Mucosa of descending colon (tissue), 3 donors: ENCODE measurements around the gene SFXN1. TPM values are rescaled to one million over a fixed set of nuclear protein-coding genes. Genes with fewer than 3 reads are reported as not detected.

Experiments
- ATAC-seq: fragments of 200-7000 bp; cut with Tn5 transposase; one replicate; pipeline ENCODE4 v1.9.1; 2020; ENCODE audit warnings: mild to moderate bottlenecking, moderate library complexity
- DNase-seq, 3 donors: peaks; one replicate each; pipeline ENCODE4 v3.0.0-alpha.2; 2020
- H3K36me3 ChIP-seq: fragments of 200-600 bp; one replicate; pipeline ENCODE4 v1.8.0; 2021; ENCODE audit warnings: low read depth, mild to moderate bottlenecking
- H3K4me1 ChIP-seq: fragments of 200-600 bp; one replicate; pipeline ENCODE4 v1.8.0; 2021; ENCODE audit warnings: low read depth, mild to moderate bottlenecking
- H3K4me3 ChIP-seq: fragments of 200-600 bp; one replicate; pipeline ENCODE4 v1.8.0; 2021; ENCODE audit warnings: mild to moderate bottlenecking
- H3K9me3 ChIP-seq: fragments of 200-600 bp; one replicate; pipeline ENCODE4 v1.8.0; 2021; ENCODE audit warnings: mild to moderate bottlenecking
- CTCF ChIP-seq: fragments of 200-600 bp; IDR thresholded peaks from one replicate; pipeline ENCODE4 v1.8.0; 2022; ENCODE audit warnings: antibody characterized with exemption, mild to moderate bottlenecking
- intact Hi-C, 2 donors: fragments of 100-400 bp; cut with DNase I in 1 of 2; cut with micrococcal nuclease in 1 of 2; formaldehyde crosslinking; loops; one replicate each; pipeline versions ENCODE4 v1.11.0 to v1.11.1; 2022; cut with DNase I, micrococcal nuclease
- total RNA-seq, 3 donors: library from RNA; stranded (reverse); fragmentation: NEBNext Ultra II Directional in 2 of 3; extraction: Animal tissue kit (Norgen Biotek cat#: 25700) in 2 of 3; gene quantifications; one replicate each; pipeline versions ENCODE4 v1.2.1 to v1.2.4, GENCODE V29; 2021 to 2023
- donor health status: DM: no; HTN: no; CAD: no; lungs with moderate emphysema.
- donor health status: DM: no; HTN: no; CAD: no.
- donor health status: DM: no; HTN: yes; CAD: no.

SFXN1 gene
- total RNA-seq, 3 donors from 2014 or later, result 56.8 to 122 (median 92.5) TPM

- intact Hi-C loops, result no loop called here
- no peak overlapping the region for H3K4me3 ChIP-seq
- no peak for DNase-seq
- no peaks in the 10 kb centered on the region for H3K36me3 ChIP-seq
- no peak for ATAC-seq
- no peaks in the 10 kb centered on the region for H3K9me3 ChIP-seq
- no peaks in the 10 kb centered on the region for H3K4me1 ChIP-seq
- TF ChIP-seq CTCF, result no peak
Observed at GRCh38 chr5:175468892-175469291, 9.5 kb upstream of the SFXN1 start.

- Histone ChIP-seq H3K4me1 (no peaks in the 10 kb centered on the region), H3K4me3 (no peak overlapping the region), H3K36me3 (no peaks in the 10 kb centered on the region), H3K9me3 (no peaks in the 10 kb centered on the region)
- no peak for TF ChIP-seq CTCF
- intact Hi-C loops, result no loop called here
- DNase-seq (no peak), ATAC-seq (no peak)
Observed at GRCh38 chr5:175469916-175470315, 8.4 kb upstream of the SFXN1 start.

- DNase-seq, result no peak
- H3K4me3 ChIP-seq, result no peak overlapping the region
- H3K4me1 ChIP-seq, result no peaks in the 10 kb centered on the region
- intact Hi-C loops, result no loop called here
- no peaks in the 10 kb centered on the region for H3K36me3 ChIP-seq
- ATAC-seq, result no peak
- no peak for TF ChIP-seq CTCF
- no peaks in the 10 kb centered on the region for H3K9me3 ChIP-seq
Observed at GRCh38 chr5:175470781-175471180, 7.6 kb upstream of the SFXN1 start.

- DNase-seq (no peak), ATAC-seq (no peak)
- intact Hi-C loops, result no loop called here
- Histone ChIP-seq H3K4me1 (no peaks in the 10 kb centered on the region), H3K4me3 (no peak overlapping the region), H3K36me3 (no peaks in the 10 kb centered on the region), H3K9me3 (no peaks in the 10 kb centered on the region)
- TF ChIP-seq CTCF, result no peak
Observed at GRCh38 chr5:175471196-175471595, 7.2 kb upstream of the SFXN1 start.

GRCh38 chr5:175471628-175472027, 6.7 kb upstream of the SFXN1 start:
- DNase-seq (no peak), ATAC-seq (no peak)
- Histone ChIP-seq H3K9me3 (no peaks in the 10 kb centered on the region), H3K4me1 (no peaks in the 10 kb centered on the region), H3K4me3 (no peak overlapping the region), H3K36me3 (no peaks in the 10 kb centered on the region)
- intact Hi-C loops, result no loop called here
- TF ChIP-seq CTCF, result no peak

- Histone ChIP-seq H3K9me3 (no peaks in the 10 kb centered on the region), H3K36me3 (no peaks in the 10 kb centered on the region), H3K4me3 (no peak overlapping the region), H3K4me1 (no peaks in the 10 kb centered on the region)
- TF ChIP-seq CTCF, result no peak
- ATAC-seq, result no peak
- no peak for DNase-seq
- intact Hi-C loops, result no loop called here
Observed at GRCh38 chr5:175472378-175472777, 6.0 kb upstream of the SFXN1 start.
